ENCODE results near the gene RNU6-9. TPM values are rescaled to one million over a fixed set of nuclear protein-coding genes. Genes with fewer than 3 reads are reported as not detected.

The RNU6-9 gene
- total RNA-seq, 2 experiments from 2014 or later, result not detected

DNA sequence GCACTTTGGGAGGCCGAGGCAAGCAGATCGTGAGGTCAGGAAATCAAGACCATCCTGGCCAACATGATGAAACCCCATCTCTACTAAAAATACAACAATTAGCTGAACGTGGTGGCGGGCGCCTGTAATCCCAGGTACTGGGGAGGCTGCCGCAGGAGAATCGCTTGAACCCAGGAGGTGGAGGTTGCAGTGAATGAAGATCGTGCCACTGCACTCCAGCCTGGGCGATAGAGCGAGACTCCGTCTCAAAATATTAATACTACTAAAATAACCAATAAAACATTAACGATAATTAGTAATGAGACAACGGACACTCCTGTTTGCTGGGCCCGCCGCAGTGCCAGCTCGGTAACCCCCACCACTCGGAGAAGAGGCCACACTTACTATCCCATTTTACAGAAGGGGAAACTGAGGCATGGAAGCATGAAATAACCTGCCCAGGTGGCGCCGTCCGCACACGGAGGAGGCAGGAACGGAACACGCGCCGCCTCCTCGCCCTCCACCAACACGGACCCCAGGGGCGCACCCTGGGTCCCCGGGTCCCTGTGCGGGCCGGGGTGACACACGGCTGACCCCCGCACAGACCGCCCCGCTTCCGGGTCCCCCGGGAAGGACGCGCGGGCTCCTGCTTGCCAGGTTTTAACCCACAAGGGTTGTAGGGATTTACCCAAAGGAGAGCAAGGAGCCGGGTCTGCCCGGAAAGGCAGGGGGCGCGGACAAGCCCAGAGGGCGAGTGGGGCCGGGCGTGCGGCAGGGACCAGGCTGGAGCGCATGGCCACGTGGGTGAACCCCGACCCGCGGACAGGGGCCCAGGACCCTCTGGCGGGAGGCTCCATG lies 18.1 kb downstream of the RNU6-9 start:
- no peak for DNase-seq
- CTCF ChIA-PET, result no interaction called here
- peak overlapping the region; percentile 68 for H3K4me3 Mint-ChIP-seq

DNA sequence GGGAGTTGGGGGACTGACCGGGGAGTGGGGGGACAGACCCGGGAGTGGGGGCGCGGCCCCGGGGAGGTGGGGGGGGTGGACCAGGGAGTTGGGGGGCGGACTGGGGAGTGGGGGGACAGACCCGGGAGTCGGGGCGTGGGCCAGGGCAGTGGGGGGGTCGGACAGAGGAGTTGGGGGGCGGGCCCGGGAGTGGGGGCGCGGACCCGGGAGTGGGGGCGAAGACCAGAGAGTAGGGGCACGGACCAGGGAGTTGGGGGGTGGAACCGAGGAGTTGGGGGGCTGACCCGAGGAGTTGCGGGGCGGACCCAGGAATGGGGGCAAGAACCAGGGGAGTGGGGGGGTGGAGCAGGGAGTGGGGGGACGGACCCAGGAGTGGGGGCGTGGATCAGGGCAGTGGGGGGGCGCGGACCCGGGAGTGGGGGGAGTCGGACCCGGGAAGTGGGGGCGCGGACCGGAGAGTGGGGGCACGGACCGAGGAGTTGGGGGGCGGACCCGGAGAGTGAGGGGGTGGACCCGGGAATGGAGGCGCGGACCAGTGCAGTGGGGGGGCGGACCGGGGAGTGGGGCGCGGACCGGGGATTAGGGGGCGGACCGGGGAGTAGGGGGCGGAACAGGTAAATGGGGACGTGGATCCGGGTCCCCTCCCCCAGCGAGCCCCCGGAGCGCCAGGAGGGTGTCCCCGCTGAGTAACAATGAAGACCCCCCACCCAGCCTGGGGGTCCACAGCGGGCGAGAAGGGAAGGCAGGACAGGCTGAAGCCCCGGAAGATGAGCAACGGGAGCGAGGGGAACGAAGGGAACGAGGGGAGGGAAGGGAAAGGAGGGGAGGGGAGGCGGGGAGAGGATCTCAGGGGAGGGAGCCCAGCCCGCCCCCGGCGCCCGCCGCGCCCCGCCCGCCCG lies 19.1 kb downstream of the RNU6-9 start:
- Mint-ChIP-seq H3K9me3 (no peaks in the 10 kb centered on the region), H3K4me3 (peak overlapping the region; percentile 84), H3K27ac (peak overlapping the region; percentile 85), H3K36me3 (ENCODE audit: low read depth) (peaks cover 5% of the 10 kb centered on the region), H3K4me1 (ENCODE audit: low read depth) (peaks cover 40% of the 10 kb centered on the region), H3K27me3 (ENCODE audit: low read depth) (no peaks in the 10 kb centered on the region)
- CTCF ChIA-PET, result no interaction called here
- intact Hi-C loops (cut with micrococcal nuclease), result loop anchor here (1.0 kb wide), 1 partner anchor 19 kb away; the partner anchor contains the start of genes MED16 and RNU6-9
- peak; percentile 38 for DNase-seq

More for the DNA sequence above, 18.1 kb downstream of the RNU6-9 start:
- Mint-ChIP-seq H3K9me3 (no peaks in the 10 kb centered on the region), H3K27ac (peak overlapping the region; percentile 86), H3K36me3 (ENCODE audit: low read depth) (peaks cover 7% of the 10 kb centered on the region), H3K4me1 (ENCODE audit: low read depth) (peaks cover 50% of the 10 kb centered on the region), H3K27me3 (ENCODE audit: low read depth) (no peaks in the 10 kb centered on the region)
- intact Hi-C loops (cut with micrococcal nuclease), result no loop called here

- no peaks in the 10 kb centered on the region for H3K9me3 Mint-ChIP-seq
- intact Hi-C loops (cut with micrococcal nuclease), result loop anchor here (1.0 kb wide), 1 partner anchor 20 kb away; the partner anchor contains the start of genes MED16 and RNU6-9
- peak within 1 kb of the TSS; percentile 95 for H3K27ac Mint-ChIP-seq
- H3K4me1 Mint-ChIP-seq (ENCODE audit: low read depth), result peaks cover 34% of the 10 kb centered on the region
- CTCF ChIA-PET, result interaction anchor here (3.9 kb wide), 1 partner anchor 49 kb away, joined by 21 read pairs; no protein-coding TSS in a partner anchor
- H3K27me3 Mint-ChIP-seq (ENCODE audit: low read depth), result peaks cover 2% of the 10 kb centered on the region
- peaks cover 5% of the 10 kb centered on the region for H3K36me3 Mint-ChIP-seq (ENCODE audit: low read depth)
- peak; percentile 88 for DNase-seq
- H3K4me3 Mint-ChIP-seq, result peak within 1 kb of the TSS; percentile 84
These were observed 19.9 kb downstream of the RNU6-9 start, which contains the start of gene R3HDM4 for GRCh38 chr19:913080-913748. TSS of gene R3HDM4 (minus strand) at chr19:913219. CDS start at chr19:913157, 62 bp downstream.

GRCh38 chr19:916645-917322 lies 23.5 kb downstream of the RNU6-9 start:
- Mint-ChIP-seq H3K36me3 (ENCODE audit: low read depth) (no peaks in the 10 kb centered on the region), H3K4me1 (ENCODE audit: low read depth) (peaks cover 22% of the 10 kb centered on the region), H3K4me3 (peak overlapping the region; percentile 36), H3K9me3 (no peaks in the 10 kb centered on the region), H3K27ac (no peak overlapping the region), H3K27me3 (ENCODE audit: low read depth) (peaks cover 2% of the 10 kb centered on the region)
- CTCF ChIA-PET, result interaction anchor here (3.9 kb wide), 1 partner anchor 53 kb away, joined by 21 read pairs; no protein-coding TSS in a partner anchor
- peak; percentile 55 for DNase-seq
- intact Hi-C loops (cut with micrococcal nuclease), result loop anchor here (1.0 to 5.0 kb wide), 2 partner anchors 53 to 344 kb away; partner anchors contain the start of gene BSG

GRCh38 chr19:917323-918151 lies 24.3 kb downstream of the RNU6-9 start, which contains the start of gene KISS1R:
TSS of gene KISS1R (plus strand) at chr19:917333. CDS start at chr19:917503, 170 bp downstream.
- CTCF ChIA-PET, result interaction anchor here (3.9 to 8.3 kb wide), 2 partner anchors 54 to 66 kb away, joined by 21 to 102 read pairs; partner anchors contain the start of gene WDR18
- peaks cover 24% of the 10 kb centered on the region for H3K4me1 Mint-ChIP-seq (ENCODE audit: low read depth)
- intact Hi-C loops (cut with micrococcal nuclease), result loop anchor here (1.0 to 5.0 kb wide), 3 partner anchors 8 to 345 kb away; partner anchors contain the start of gene BSG
- peak; percentile 74 for DNase-seq
- H3K4me3 Mint-ChIP-seq, result peak within 1 kb of the TSS; percentile 70
- no peaks in the 10 kb centered on the region for H3K9me3 Mint-ChIP-seq
- H3K27ac Mint-ChIP-seq, result no peak within 1 kb of the TSS
- H3K27me3 Mint-ChIP-seq (ENCODE audit: low read depth), result peaks cover 2% of the 10 kb centered on the region
- H3K36me3 Mint-ChIP-seq (ENCODE audit: low read depth), result no peaks in the 10 kb centered on the region

DNA sequence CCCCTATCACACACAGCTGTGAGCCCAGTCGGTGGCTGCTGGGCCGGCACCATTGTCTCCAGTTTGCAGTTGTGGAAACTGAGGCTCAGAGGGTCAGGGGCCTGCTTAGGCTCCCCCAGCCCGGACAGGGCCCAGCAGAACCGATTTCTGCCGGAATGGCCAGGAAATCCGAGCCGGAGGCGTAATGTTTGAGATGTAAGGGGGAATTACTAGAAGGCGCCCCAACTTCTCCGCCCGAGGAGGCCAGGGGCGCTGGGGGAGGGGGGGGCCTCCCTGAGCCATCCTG lies 24.8 kb downstream of the RNU6-9 start:
- CTCF ChIA-PET, result interaction anchor here (8.3 kb wide), 1 partner anchor 65 kb away, joined by 102 read pairs; the partner anchor contains the start of gene WDR18
- intact Hi-C loops (cut with micrococcal nuclease), result loop anchor here (1.0 to 5.0 kb wide), 2 partner anchors 9 to 346 kb away; partner anchors contain the start of gene BSG
- Mint-ChIP-seq H3K4me3 (peak overlapping the region; percentile 70), H3K27me3 (ENCODE audit: low read depth) (peaks cover 2% of the 10 kb centered on the region), H3K36me3 (ENCODE audit: low read depth) (no peaks in the 10 kb centered on the region), H3K27ac (no peak overlapping the region), H3K9me3 (no peaks in the 10 kb centered on the region), H3K4me1 (ENCODE audit: low read depth) (peaks cover 24% of the 10 kb centered on the region)
- DNase-seq, result no peak

GRCh38 chr19:918481-919198 lies 25.4 kb downstream of the RNU6-9 start:
- DNase-seq, result peak; percentile 52

DNA sequence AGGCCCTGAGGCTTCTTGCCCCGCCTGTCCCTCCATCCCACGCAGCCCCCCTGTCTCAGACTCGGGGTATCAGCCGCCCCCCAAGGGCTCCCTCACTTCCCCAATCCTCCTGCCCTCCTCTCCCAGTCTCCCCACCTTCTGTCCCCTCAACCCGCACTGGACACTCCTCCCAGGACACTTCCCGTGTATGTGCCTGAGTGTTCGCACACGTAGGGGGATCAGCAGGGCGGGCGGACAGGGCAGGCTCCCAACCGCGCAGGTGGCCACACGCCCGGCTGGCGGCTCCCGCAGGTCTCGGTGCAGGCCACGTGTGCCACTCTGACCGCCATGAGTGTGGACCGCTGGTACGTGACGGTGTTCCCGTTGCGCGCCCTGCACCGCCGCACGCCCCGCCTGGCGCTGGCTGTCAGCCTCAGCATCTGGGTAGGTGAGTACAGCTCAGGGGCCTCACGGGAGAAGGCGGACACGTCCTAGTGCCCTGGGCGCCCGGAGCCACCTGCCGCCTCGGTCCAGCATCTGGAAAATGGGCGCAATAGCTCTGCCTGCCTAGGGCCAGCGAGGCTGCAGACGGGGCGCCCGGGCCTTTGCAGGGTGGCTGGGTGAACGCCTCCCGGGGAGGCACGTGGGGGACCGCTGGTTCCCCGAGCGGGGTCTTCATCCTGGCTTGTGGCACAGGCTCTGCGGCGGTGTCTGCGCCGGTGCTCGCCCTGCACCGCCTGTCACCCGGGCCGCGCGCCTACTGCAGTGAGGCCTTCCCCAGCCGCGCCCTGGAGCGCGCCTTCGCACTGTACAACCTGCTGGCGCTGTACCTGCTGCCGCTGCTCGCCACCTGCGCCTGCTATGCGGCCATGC lies 26.1 kb downstream of the RNU6-9 start:
- H3K4me1 Mint-ChIP-seq (ENCODE audit: low read depth), result peaks cover 24% of the 10 kb centered on the region

More at GRCh38 chr19:918481-919198, 25.4 kb downstream of the RNU6-9 start:
- H3K4me3 Mint-ChIP-seq, result peak overlapping the region; percentile 70
- CTCF ChIA-PET, result interaction anchor here (0.8 to 8.3 kb wide), 3 partner anchors 53 to 65 kb away, joined by 3 to 102 read pairs (median 23); partner anchors contain the start of gene WDR18
- peaks cover 24% of the 10 kb centered on the region for H3K4me1 Mint-ChIP-seq (ENCODE audit: low read depth)
- no peak overlapping the region for H3K27ac Mint-ChIP-seq
- intact Hi-C loops (cut with micrococcal nuclease), result loop anchor here (1.0 to 5.0 kb wide), 2 partner anchors 9 to 346 kb away; partner anchors contain the start of gene BSG
- H3K9me3 Mint-ChIP-seq, result no peaks in the 10 kb centered on the region
- peaks cover 2% of the 10 kb centered on the region for H3K27me3 Mint-ChIP-seq (ENCODE audit: low read depth)
- no peaks in the 10 kb centered on the region for H3K36me3 Mint-ChIP-seq (ENCODE audit: low read depth)

More for the DNA sequence above, 26.1 kb downstream of the RNU6-9 start:
- peak; percentile 56 for DNase-seq
- peak overlapping the region; percentile 70 for H3K4me3 Mint-ChIP-seq
- no peaks in the 10 kb centered on the region for H3K9me3 Mint-ChIP-seq
- H3K27ac Mint-ChIP-seq, result no peak overlapping the region
- H3K27me3 Mint-ChIP-seq (ENCODE audit: low read depth), result peaks cover 2% of the 10 kb centered on the region
- CTCF ChIA-PET, result interaction anchor here (0.8 to 8.3 kb wide), 5 partner anchors 12 to 204 kb away, joined by 3 to 102 read pairs (median 3); partner anchors contain the start of gene WDR18
- H3K36me3 Mint-ChIP-seq (ENCODE audit: low read depth), result no peaks in the 10 kb centered on the region
- intact Hi-C loops (cut with micrococcal nuclease), result loop anchor here (1.0 to 5.0 kb wide), 4 partner anchors 122 to 347 kb away; partner anchors contain the start of genes ATP5F1D, BSG, PTBP1 and RNF126

All from activated naive CD4-positive, alpha-beta T cell treated with anti-CD3 and anti-CD28 coated beads for 36 hours (primary cell).